ENCODE measurements around the gene AMPD3. TPM values are rescaled to one million over a fixed set of nuclear protein-coding genes. Genes with fewer than 3 reads are reported as not detected.

The AMPD3 gene
- total RNA-seq, 1 donor from 2014 or later, result 16.2 TPM

DNA sequence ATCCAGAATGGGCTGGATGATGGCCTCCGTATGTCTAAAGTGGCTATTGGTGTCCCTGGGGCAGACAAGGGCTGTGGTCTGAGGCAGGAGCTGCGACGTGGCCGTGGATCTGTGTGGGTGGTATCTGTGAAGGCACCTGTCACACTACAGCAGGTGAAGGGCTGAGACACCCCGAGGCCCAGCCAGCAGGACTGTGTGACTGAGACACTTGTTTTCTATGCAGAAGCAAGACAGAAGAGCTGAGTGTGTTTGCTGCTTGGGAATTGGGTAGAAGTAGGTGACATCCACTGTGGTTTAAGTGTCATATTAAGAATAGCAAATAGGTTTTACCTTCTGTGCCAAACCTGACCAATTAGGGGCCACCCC, 35.0 kb downstream of the AMPD3 start:
- ATAC-seq, result no peak

DNA sequence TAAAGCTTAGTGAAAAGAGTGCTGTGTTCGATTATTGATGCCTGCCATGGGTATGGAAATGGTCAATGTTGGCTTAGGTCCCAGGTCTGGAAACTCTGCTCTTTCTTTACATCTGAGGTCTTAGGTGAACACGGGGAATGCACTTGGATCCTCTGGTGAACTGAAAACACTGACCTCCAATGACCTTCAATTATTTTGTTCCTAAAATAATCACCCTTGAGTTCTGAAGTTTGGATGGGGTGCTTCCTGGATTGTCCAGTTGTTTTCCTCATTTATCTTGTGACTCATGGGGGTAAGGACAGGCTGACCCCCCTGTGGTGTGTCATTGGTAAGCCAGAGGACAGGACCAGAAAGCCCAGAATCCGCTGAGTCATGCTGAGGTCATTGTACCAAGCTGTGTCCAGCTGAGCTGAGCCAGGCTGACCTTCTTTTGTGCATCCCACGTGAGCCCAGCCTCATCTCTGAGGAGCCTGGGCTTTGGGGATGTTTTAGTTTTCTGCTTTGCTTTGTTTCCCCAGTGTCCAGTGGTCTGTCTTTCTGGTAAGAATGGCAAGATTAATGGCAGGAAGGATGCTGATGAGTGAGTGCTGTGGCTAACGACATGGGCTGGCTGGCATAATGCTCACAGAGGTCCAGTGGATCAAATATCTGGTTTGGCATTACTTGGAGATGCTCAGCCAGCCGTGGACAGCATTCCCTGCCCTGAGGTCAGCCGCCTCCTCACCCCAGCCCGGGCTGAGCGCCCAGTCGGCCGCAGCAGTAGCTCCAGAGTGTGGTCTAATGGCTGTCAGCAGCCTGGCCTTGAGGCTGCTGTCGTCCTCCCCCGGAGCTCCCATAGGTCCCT, 35.6 kb downstream of the AMPD3 start:
- ATAC-seq, result peak; percentile 22

DNA sequence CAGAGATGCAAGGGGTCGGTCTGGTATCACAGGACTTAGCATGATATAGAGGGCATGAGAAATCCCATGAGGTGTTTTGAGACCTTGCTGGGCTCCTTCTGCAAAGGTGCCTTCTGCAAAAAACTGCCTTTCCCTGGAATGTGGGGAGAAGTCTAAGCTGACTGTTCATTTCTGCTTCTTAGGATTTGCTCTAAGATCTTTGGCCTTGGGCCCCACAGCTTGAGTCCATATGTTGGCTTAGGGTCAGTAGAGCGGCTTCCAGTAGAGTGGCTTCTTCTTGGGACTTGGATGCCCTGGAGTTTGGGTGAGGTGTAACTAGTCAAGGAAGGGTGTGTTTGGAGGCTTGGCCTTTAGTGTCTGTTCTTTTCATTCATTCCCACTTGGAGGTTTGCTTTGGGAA, 37.0 kb downstream of the AMPD3 start:
- ATAC-seq, result no peak

DNA sequence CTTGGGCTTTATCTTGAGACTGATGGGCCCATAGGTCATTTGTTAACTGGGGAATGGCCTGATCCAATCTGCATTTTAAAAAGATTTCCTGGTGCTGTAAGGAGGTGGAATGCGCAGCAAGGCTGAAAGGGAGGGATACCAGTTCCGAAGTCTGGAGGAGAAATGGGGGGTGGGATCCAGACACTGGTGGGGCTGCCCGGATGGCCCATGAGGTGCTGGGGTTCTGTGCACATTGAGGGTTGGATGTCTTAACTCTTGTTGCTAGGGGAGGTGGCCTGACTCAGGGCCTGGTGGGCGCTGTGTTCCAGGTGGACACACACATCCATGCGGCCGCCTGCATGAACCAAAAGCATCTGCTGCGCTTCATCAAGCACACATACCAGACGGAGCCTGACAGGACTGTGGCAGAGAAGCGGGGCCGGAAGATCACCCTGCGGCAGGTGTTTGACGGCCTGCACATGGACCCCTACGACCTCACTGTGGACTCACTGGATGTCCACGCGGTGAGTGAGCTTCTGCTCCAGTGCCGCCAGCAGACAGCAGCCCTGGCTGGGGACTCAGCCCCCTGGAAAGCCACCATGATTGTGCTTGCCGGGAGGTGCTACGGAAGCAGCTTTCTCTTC, 38.1 kb downstream of the AMPD3 start:
- ATAC-seq, result no peak

DNA sequence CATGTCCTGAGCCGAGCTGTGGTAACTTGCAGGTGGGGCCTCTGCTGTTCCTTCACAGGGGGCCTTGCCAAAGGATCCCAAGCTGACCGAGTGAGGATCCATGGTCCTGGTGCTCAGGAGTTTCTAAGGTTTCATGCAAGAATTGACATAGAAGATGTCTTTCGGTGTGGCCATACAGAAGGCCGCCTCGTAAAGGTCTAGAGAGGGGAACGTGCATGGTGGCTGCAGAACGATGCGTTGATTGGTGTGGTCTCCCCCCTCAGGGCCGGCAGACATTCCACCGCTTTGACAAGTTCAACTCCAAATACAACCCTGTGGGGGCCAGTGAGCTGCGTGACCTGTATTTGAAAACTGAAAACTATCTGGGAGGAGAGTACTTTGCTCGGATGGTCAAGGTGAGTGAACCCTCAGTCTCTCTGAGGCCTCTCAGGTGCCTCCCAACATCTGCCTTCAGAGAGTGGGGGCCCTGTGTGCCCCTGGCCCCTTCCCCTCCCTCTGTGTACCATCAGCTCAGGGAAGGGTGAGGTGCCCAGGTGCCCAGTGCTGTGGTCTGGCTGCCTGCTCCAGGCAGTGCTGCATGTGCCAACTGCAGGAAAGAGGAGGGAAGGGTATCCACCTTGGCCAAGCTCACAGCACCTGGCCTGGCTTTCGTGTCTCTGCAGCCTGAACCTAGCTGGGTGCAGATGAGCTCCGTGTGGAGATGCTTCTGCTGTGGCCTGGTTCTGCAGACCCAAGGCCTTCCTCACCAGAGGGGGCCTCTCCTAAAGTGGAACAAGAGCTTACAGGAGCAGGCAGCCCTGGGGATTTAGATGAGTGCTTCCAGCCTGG, 39.8 kb downstream of the AMPD3 start:
- no peak for ATAC-seq

DNA sequence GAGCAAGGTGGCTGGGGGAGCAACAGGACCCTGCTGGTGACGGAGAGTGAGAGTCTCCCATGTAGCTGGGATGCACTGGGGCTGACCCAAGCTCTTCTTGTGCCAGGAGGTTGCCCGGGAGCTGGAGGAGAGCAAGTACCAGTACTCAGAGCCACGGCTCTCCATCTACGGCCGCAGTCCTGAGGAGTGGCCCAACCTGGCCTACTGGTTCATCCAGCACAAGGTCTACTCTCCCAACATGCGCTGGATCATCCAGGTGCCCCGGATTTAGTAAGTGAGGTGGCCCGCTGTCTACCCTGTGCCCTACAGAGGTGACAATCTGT, 40.4 kb downstream of the AMPD3 start:
- ATAC-seq, result peak; percentile 59

DNA sequence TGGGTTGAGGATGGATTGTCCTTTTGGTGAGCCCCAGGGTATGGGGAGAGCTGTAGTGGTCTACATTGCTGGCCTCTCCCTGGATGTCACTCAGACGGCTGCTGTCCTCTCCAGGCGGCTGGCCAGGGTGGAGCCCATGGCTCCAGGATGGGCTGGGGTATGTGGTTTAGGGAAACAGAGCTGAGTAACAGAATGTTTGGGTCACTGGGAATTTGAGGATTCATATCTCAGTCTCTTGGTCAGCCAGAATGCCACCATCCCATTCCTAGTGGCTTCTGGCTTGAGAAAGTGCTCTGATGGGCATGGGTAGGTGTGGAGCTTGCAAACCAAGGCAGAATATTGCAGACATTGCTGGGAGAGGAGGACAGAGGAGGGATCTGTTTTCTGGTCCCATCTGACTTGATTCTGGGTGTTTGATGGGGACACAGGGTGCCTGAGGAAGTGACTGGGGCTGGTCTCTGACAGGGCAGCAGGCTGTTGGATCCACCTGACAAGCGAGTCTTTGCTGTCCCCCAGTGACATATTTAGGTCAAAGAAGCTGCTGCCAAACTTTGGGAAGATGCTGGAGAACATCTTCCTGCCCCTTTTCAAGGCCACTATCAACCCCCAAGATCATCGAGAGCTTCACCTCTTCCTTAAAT, 41.4 kb downstream of the AMPD3 start:
- ATAC-seq, result no peak

DNA sequence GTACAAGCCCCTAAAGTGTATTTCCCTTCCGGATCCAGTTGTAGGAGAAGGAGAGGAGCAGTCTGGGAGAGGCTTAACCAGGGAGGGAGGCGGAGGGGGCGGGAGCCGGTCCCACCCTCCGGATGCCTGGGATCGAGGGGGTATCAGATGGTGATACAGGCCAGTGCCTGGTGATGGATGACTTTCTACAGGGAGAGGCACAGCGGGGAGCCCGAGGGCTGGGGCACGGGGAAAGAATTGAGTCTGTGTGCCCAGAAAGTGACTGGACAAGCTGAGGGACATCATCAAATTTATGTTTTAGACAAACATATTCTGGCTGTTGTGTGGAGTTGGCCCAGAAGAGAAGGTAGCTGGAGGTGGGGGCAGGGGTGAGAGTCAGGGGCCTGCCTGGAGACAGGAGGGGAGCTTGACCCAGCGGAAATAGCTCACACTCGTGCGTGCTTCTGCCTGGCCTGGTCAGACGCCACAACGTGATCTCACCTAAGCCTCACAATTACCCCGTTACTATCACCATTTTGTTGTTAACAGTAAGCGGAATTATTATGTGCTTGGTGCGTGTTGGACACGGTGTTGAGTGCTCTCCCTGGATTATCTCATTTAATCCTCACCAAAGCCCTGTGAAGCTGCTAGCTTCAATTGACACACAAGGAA, 42.4 kb downstream of the AMPD3 start:
- peak; percentile 32 for ATAC-seq

DNA sequence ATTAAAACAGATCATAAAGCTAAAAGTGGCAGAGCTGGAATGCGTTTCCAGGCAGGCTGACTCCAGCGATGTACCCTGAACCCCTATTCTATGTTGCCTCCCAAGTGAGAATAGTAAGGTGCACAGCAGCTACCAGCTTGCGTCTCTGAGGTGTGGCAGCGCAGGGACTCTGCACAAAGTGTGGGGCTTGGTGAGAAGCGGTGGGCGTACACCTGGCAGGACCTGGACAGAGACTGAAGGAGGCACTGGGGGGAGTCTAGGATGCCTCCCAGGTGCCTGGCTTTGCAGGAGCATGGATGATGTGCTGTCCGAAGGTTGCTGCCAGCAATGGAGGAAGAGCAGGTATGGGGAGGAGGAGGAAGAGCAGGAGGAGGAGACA, 42.9 kb downstream of the AMPD3 start:
- no peak for ATAC-seq

DNA sequence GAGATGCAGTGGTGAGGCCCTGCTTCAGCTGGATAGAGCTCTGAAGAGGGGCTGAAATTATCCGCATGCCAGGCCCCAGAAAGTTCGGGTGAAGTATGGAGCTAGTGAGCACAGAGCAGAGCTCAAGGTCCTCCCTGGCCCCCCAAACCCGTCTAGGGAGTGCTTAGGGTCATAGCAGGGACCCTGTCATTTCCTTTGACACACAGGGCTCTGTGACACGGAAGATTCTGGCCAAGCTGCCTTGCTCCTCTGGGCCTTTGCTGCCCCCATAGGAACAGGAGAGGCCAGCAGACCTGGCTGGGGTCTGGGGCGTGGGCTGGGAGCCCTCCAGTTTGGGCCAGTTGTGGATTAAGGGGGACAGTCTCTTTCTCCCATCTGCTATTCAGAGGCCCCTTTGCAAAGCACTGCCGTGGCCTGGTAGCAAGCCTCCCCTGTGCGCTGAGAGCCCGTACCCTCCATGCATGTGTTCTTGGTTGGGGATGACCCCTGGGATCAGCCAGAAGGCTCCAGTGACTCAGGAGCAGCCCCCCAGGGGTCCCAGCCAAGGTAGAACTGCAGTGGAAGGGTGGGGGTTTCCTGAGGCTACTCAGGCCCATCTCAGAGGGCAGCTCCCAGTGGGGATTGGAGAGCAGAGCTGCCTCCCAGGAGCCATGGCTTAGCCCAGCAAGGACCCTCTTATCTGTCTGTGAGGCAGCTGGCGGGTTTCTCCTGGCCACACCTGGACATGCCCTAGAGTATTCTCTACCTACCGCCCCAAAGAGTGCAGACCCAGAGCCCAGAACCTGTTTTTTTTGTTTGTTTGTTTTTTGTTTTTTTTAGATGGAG, 43.6 kb downstream of the AMPD3 start:
- ATAC-seq, result no peak

DNA sequence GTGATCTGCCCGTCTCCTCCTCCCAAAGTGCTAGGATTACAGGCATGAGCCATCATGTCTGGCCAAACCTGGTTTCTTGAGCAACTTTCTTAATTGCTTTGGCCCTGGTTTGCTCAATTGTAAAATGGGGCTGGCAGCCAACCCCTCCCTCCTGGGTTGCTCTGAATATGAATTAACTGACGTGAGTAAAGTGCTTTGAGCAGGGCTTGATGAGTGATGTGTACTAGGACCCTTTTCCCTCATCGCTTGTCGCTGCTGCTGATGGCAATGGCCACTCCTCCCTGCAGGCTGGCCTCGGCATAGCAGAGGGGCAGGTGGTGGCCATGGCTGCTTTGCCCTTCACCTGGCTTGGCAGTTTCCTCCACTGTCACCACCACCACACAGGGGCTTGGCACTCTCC, 44.4 kb downstream of the AMPD3 start:
- peak; percentile 62 for ATAC-seq

DNA sequence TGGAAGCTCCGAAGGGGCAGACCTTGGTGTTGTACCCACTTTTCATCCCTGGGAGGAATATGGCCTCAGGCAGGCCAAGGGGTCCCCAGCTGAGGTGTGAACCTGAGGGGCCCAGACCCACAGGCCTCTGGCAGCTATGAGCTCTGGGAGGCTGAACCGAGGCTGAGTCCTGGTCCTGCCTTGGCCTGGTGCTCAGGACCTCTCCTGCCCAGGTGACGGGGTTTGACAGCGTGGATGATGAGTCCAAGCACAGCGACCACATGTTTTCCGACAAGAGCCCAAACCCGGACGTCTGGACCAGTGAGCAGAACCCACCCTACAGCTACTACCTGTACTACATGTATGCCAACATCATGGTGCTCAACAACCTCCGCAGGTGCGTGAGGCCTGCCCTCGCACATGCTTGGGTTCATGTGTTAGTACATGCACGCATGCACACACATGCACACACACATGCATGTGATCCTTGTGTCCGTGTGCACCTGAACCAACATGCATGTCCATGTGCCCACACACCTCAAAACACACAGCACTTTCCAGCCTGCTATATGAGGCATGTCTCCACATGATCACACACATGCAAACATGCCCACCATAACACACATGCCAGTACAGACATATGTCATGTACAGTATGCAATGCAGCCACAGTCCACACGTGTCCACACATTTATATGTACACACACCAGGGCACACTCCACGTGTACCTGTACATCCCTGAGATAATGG, 45.0 kb downstream of the AMPD3 start:
- peak; percentile 4 for ATAC-seq

DNA sequence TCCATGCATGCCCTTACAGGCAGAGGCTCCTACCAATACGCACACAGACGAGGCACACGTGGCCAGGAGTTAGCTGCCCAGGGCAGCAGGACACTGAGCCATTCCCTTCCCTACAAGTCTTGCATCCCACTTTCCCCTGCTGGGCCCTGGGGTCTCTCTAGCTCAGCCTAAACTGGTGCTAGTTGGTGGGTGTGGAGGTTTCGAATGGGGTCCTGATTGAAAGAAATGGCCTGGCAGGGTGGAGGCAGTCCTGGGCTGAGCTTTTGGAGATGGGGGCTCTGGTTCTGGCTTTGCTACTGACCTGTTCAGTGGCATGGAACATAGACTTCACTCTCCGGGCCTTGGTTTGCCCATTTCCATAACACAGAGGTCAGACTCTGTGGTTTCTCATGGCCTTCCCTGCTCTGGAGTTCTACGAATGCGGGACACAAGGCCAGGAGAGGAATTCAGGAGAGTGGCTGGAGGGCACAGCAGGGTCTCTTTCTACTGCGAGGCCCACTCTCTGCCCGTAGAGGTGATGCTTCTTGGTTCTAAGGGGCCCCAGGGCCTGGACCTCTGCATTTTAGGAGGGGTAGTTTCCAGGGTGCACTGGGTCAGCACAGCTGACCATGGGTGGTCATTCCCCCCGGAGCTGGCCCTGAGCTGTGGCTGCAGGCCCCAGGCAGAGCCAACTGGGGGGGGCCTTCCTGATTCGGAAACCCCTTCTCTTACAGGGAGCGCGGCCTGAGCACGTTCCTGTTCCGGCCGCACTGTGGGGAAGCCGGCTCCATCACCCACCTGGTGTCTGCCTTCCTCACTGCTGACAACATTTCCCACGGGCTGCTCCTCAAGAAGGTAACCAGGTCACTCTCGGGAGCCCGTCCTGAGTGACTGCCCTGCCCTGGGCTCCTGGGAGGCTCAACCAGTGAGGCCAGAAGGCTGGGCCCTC, 46.0 kb downstream of the AMPD3 start:
- no peak for ATAC-seq

DNA sequence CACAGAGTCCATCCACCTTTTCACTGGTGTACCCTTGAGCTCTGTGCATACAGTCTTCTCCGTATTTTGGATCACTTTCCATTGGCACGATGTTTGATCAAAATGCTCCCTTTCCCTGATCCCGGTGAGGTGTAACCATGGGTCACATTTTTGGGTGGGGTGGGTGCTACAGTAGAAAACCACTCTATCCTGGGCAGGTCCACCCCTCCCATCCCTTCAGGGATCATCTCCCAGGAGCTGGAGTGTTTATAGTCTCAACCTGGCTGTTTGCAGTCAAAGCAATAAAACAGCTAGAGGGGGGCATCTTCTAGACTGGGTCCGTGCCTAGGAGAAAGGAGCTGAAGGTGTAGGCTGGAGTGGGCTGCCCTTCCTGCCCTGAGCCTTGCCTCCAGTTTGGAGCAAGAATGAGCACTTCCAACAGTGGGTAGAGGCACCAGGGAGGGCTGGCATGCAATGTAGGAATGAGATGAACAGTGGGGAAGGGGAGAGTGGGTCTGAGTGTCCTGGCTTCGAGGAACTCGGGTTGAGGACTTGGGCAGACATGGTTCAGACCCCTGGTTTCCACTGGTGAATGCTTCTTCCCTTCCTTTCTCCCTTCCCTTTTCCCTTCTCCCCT, 47.1 kb downstream of the AMPD3 start:
- ATAC-seq, result no peak

DNA sequence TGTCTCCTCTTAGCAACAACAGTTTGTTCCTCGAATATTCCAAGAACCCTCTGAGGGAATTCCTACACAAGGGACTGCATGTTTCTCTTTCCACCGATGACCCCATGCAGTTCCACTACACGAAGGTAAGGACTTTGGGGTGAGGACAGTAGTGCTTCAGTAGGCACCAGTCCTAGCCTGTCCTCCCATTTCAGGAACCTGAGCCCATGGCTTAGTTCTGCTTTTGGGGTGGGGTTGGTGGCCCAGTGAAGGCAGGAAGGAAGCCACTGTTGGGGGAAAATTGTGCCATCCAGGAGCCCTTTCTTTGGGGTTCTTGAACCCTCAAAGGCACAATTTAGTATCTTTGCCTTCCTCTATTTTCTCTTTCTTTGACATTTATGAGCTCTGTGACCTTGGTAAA, 47.7 kb downstream of the AMPD3 start:
- no peak for ATAC-seq

DNA sequence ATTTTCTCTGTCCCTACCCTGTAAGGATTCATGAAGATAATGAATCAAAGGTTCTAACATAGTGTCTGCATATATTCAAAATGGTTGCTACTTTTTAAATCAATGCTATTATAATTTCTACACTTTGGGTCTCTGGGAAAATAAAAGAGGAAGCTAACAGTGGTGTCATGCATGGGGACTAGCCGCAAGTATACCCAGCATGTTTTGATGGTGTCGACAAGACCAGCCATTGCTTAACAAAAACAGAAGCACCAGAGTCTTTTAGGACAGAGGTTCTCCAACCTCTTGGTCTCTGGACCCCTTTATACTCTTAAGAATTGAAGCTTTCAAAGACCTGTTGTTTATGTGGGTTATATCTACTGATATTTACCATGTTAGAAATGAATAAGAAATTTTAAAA, 48.2 kb downstream of the AMPD3 start:
- no peak for ATAC-seq

DNA sequence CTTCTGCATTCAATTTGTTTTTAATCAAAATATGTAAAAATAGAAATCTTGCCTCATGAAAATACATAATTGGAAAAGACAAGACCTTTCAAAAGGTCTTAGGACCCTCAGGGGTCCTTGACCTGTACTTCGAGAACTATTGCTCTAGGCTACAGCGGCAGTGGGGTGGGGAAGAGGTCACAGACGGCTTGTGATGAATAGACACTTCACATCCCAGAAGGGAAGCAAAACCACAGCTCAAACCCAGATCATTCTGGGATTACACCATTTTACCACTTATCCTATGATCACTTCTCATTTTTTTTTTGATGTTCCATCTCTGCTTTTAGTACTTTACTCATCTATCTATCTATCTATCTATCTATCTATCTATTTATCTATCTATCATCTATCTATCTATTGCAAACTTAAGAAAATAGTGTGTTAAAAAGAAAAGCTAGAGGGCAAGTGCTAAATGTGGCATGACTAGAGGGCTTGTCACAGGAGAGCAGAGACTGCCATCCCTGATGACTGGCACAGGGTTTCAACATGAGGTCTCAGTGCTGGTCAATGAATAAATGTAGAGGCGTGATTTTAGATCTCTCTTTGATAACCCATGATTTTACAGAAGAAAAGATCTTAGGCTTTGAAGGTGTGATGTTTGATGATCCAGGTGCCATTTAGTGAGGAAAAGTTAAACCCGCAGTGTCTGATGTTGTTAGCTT, 48.9 kb downstream of the AMPD3 start:
- ATAC-seq, result no peak

DNA sequence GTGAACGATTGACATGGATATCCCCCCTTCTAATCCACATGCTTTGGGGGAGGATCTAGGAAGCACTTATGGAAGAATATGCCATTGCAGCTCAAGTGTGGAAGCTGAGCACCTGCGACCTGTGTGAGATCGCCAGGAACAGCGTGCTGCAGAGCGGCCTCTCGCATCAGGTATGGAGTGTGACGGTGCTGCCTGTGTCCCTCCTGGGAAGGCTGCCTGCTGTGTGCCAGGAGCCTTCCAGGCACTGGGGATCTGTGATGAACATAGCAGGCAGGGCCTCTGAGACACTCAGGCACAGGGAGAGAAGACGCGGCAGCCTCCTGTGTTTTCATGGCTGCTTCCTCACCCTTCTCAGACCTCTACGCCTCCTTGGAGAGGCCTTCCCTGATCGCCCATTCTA, 49.4 kb downstream of the AMPD3 start:
- no peak for ATAC-seq

Measured in esophagus mucosa (tissue), 1 donor.